HG02852 (cell line): ENCODE data around the gene GALNT18.

ENCODE experiments used
- ATAC-seq: cut with Tn5 transposase; IDR thresholded peaks from one replicate; pipeline ENCODE4 v1.9.1; 2021; ENCODE audit warnings: mild to moderate bottlenecking, moderate library complexity; ENCODE audit not compliant: unreplicated experiment

Gene GALNT18

GRCh38 chr11:11569936-11570491 lies 51.8 kb downstream of the GALNT18 start:
- no peak for ATAC-seq

GRCh38 chr11:11568651-11569229 lies 53.1 kb downstream of the GALNT18 start:
- ATAC-seq: no peak

GRCh38 chr11:11567936-11568650 lies 53.7 kb downstream of the GALNT18 start:
- no peak for ATAC-seq

- no peak for ATAC-seq
Measured at GRCh38 chr11:11565636-11566035, 56.2 kb downstream of the GALNT18 start.

GRCh38 chr11:11563200-11563975 lies 58.4 kb downstream of the GALNT18 start:
- ATAC-seq: no peak

- ATAC-seq: no peak
Measured at GRCh38 chr11:11561991-11562390, 59.8 kb downstream of the GALNT18 start.

GRCh38 chr11:11558826-11559225 lies 63.0 kb downstream of the GALNT18 start:
- ATAC-seq: no peak

GRCh38 chr11:11558396-11558795 lies 63.4 kb downstream of the GALNT18 start:
- no peak for ATAC-seq

- no peak for ATAC-seq
Measured at GRCh38 chr11:11555208-11555607, 66.6 kb downstream of the GALNT18 start.

- no peak for ATAC-seq
Measured at GRCh38 chr11:11553573-11553972, 68.2 kb downstream of the GALNT18 start.

- no peak for ATAC-seq
Measured at GRCh38 chr11:11552529-11553087, 69.2 kb downstream of the GALNT18 start.

- ATAC-seq: no peak
Measured at GRCh38 chr11:11550534-11550933, 71.3 kb downstream of the GALNT18 start.

GRCh38 chr11:11545285-11546275 lies 76.2 kb downstream of the GALNT18 start:
- ATAC-seq: no peak

- ATAC-seq: no peak
Measured at GRCh38 chr11:11543656-11544055, 78.1 kb downstream of the GALNT18 start.

- ATAC-seq: no peak
Measured at GRCh38 chr11:11540157-11540556, 81.6 kb downstream of the GALNT18 start.

GRCh38 chr11:11538277-11538960 lies 83.4 kb downstream of the GALNT18 start:
- ATAC-seq: no peak

- no peak for ATAC-seq
Measured at GRCh38 chr11:11537871-11538270, 83.9 kb downstream of the GALNT18 start.

GRCh38 chr11:11537372-11537771 lies 84.4 kb downstream of the GALNT18 start:
- no peak for ATAC-seq

- ATAC-seq: no peak
Measured at GRCh38 chr11:11536650-11537049, 85.2 kb downstream of the GALNT18 start.

GRCh38 chr11:11535611-11536010 lies 86.2 kb downstream of the GALNT18 start:
- ATAC-seq: no peak
